A673 (cell line): ENCODE results near the gene SH3RF3. TPM values are rescaled to one million over a fixed set of nuclear protein-coding genes. Genes with fewer than 3 reads are reported as not detected.

Experiments
- BruUV-seq: library from RNA; stranded (reverse); fragments of 400-500 nt; replicated peaks from 2 replicates; lab custom pipeline; 2021; lab: Mats Ljungman, UMichigan
- CTCF ChIA-PET: fragments of 300-600 bp; sonication (Branson Sonifier 250); formaldehyde crosslinking; loops from one replicate; lab custom pipeline; 2022; ENCODE audit warnings: antibody characterized with exemption; lab: Charles Lee
- POLR2A ChIA-PET: fragments of 300-600 bp; sonication (Branson Sonifier 250); formaldehyde crosslinking; loops from one replicate; lab custom pipeline; 2022; ENCODE audit warnings: antibody characterized with exemption; ENCODE audit not compliant: low non-redundant PET; lab: Charles Lee
- DNase-seq: peaks from one replicate; pipeline ENCODE4 v3.0.0-alpha.2; 2015; ENCODE audit warnings: low spot score
- H3K27ac ChIP-seq: fragments of 200-600 bp; sonication (generic); 2 replicates; pipeline ENCODE4 v1.5.1; 2016; ENCODE audit warnings: mixed run types, low read depth, mild to moderate bottlenecking, mixed read lengths, antibody characterized with exemption, low read length; ENCODE audit not compliant: poor library complexity, severe bottlenecking
- H3K27me3 ChIP-seq: fragments of 200-600 bp; sonication (generic); replicated peaks from 2 replicates; pipeline ENCODE4 v1.6.1; 2017; ENCODE audit warnings: mixed run types, low read depth, mild to moderate bottlenecking, mixed read lengths, antibody characterized with exemption, low read length; ENCODE audit not compliant: insufficient read depth, poor library complexity
- H3K36me3 ChIP-seq: fragments of 200-600 bp; sonication (generic); 2 replicates; pipeline ENCODE4 v1.6.1; 2016; ENCODE audit warnings: mixed run types, mild to moderate bottlenecking, mixed read lengths, antibody characterized with exemption, low read length; ENCODE audit not compliant: insufficient read depth, poor library complexity, severe bottlenecking
- H3K4me1 ChIP-seq: fragments of 200-600 bp; sonication (generic); 2 replicates; pipeline ENCODE4 v1.6.1; 2017; ENCODE audit warnings: mixed run types, mild to moderate bottlenecking, mixed read lengths, antibody characterized with exemption, low read length; ENCODE audit not compliant: insufficient read depth, poor library complexity, severe bottlenecking
- H3K4me3 ChIP-seq: fragments of 200-600 bp; sonication (generic); 2 replicates; pipeline ENCODE4 v1.5.1; 2016; ENCODE audit warnings: low read depth, mixed run types, mild to moderate bottlenecking, mixed read lengths, low read length; ENCODE audit not compliant: poor library complexity, severe bottlenecking
- H3K9me3 ChIP-seq: fragments of 200-600 bp; sonication (generic); 2 replicates; pipeline ENCODE4 v1.6.1; 2016; ENCODE audit warnings: mixed run types, low read depth, mild to moderate bottlenecking, mixed read lengths, antibody characterized with exemption, low read length; ENCODE audit not compliant: poor library complexity, severe bottlenecking
- CTCF ChIP-seq: fragments of 300-800, 200-600 bp; sonication (generic); conservative IDR thresholded peaks from 2 replicates; pipeline ENCODE4 v1.5.1; 2017; ENCODE audit warnings: low read depth, mild to moderate bottlenecking, antibody characterized with exemption, low read length, moderate library complexity, mixed read lengths
- EZH2 ChIP-seq: fragments of 200-600 bp; sonication (generic); IDR thresholded peaks from 2 replicates; pipeline ENCODE4 v1.6.1; 2017; ENCODE audit warnings: borderline replicate concordance, low read depth, mild to moderate bottlenecking, mixed read lengths, antibody characterized with exemption, low read length; ENCODE audit not compliant: poor library complexity, severe bottlenecking
- intact Hi-C: fragments of 100-400 bp; cut with micrococcal nuclease; formaldehyde crosslinking; loops from one replicate; pipeline ENCODE4 v1.10.0; 2022; ENCODE audit not compliant: unreplicated experiment
- total RNA-seq: library from RNA; stranded (reverse); gene quantifications from 2 replicates; pipeline ENCODE4 v1.2.3, GENCODE V29; 2021

SH3RF3 gene
- total RNA-seq, 1 experiment from 2014 or later = 0.15 TPM

- DNase-seq = no peak
- no peak for TF ChIP-seq EZH2
- no peak for TF ChIP-seq CTCF
- BruUV-seq = no TSS peak
- ChIA-PET CTCF (no interaction called here), POLR2A (no interaction called here)
- no peaks in the 10 kb centered on the region for H3K36me3 ChIP-seq
- no peaks in the 10 kb centered on the region for H3K27me3 ChIP-seq
- H3K27ac ChIP-seq = no peak overlapping the region
- intact Hi-C loops = no loop called here
- H3K4me1 ChIP-seq = no peaks in the 10 kb centered on the region
- no peak overlapping the region for H3K4me3 ChIP-seq
- H3K9me3 ChIP-seq = no peaks in the 10 kb centered on the region
Observed at GRCh38 chr2:109209412-109209811, 80.4 kb downstream of the SH3RF3 start.

- Histone ChIP-seq H3K4me1 (no peaks in the 10 kb centered on the region), H3K27ac (no peak overlapping the region), H3K36me3 (no peaks in the 10 kb centered on the region), H3K4me3 (no peak overlapping the region), H3K27me3 (no peaks in the 10 kb centered on the region), H3K9me3 (no peaks in the 10 kb centered on the region)
- no peak for TF ChIP-seq EZH2
- no peak for TF ChIP-seq CTCF
- DNase-seq = no peak
- intact Hi-C loops = no loop called here
- ChIA-PET CTCF (no interaction called here), POLR2A (no interaction called here)
- BruUV-seq = no TSS peak
Observed at GRCh38 chr2:109209941-109210340, 80.9 kb downstream of the SH3RF3 start.

GRCh38 chr2:109210431-109211200 is 81.6 kb downstream of the SH3RF3 start:
- ChIA-PET CTCF (no interaction called here), POLR2A (no interaction called here)
- Histone ChIP-seq H3K4me1 (no peaks in the 10 kb centered on the region), H3K4me3 (no peak overlapping the region), H3K27me3 (no peaks in the 10 kb centered on the region), H3K36me3 (no peaks in the 10 kb centered on the region), H3K27ac (no peak overlapping the region), H3K9me3 (no peaks in the 10 kb centered on the region)
- DNase-seq = no peak
- no peak for TF ChIP-seq EZH2
- no TSS peak for BruUV-seq
- intact Hi-C loops = no loop called here

- Histone ChIP-seq H3K27ac (no peak overlapping the region), H3K4me1 (no peaks in the 10 kb centered on the region), H3K36me3 (no peaks in the 10 kb centered on the region), H3K27me3 (no peaks in the 10 kb centered on the region), H3K4me3 (no peak overlapping the region), H3K9me3 (no peaks in the 10 kb centered on the region)
- DNase-seq = no peak
- BruUV-seq = no TSS peak
- ChIA-PET CTCF (no interaction called here), POLR2A (no interaction called here)
- TF ChIP-seq CTCF (no peak), EZH2 (no peak)
- intact Hi-C loops = no loop called here
Observed at GRCh38 chr2:109211315-109211714, 82.3 kb downstream of the SH3RF3 start.
